Measurements from ENCODE around the gene BCL6.
A peak's percentile ranks its signal among the peaks of the same experiment; 100 is the strongest.

The BCL6 gene

DNA sequence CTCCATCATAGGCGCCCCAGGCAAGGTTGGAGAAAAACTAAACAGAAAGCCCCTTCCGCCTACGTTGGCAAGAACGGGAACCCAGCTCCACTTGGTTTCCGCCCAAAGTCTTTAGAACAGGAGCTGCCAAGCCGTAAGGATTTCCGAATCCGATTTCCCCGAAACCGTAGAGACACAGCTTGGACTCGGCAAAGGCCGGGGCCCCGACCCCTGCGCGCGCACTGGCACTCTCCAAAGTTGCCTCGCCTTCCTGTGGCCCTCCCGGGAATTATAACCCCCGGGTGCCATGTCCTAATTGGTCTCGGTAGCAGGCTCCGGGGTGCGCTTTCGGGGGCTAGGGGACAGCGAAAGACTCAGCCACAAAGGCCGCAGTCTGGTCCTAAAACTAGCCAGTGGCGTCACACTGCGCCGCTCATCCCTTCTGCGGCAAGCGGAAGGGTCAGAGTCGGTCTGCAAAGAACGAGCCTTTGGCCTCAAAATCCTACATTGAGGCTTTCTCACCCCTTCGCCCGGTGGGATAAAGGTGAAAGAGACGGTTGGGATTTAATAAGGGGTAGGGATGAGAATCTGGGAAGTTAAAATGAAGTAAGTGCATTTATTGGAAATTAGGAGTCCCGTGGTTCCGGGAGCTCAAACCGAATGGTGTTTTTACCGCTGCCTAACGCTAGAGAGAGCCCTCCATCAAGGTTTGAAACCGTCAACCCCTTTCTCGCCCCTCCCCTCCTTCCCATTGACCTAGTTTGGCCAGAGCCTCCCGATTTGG is 6.8 kb downstream of the BCL6 start:
- peak; percentile 90 for DNase-seq

DNA sequence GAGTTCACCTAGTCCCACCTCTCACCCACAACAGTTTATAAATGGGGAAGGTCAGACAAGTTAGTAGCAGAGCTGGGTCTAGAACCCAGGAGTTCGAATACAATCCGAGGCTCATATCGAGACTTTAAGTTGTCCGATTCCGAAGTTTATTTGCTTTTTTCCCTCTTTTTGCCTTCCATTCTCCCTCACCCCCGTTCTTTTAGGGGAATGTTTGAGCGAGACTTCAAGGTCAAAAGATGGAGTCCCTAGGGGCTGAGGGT is 7.3 kb downstream of the BCL6 start:
- no peak for DNase-seq

DNA sequence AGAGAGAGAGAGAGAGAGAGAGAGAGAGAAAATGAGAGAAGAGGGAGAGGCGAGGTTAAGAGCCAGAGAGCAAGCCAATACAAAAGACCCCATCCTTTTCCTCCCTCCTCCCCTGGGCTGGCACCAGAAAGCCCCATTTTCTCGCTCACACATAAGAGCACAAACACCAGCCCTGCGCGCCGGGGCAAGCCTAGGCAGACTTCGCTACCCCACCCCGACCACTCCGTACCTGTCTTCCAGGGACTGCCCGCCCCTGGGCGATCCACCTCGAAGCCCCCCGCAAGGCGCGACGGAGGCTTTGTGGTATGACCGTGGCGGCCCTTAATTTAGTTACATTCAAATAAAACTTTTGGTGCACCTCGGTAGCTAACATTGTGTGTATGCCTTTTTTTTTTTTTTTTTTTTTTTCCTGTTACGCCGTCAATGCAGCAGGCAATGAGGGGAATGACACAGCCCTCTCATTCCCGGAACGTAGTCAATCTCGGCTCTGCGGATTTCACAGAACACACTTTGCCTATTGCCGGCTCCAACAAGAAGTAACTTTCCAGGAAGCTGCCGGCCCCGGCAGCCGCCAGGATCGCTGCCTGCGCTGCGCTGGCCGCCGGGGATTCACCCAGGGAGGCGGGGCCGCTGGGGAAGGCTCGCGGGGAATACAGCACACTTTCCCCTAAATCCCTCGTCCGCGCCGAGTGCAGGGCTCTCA is 7.7 kb downstream of the BCL6 start:
- peak; percentile 69 for DNase-seq

DNA sequence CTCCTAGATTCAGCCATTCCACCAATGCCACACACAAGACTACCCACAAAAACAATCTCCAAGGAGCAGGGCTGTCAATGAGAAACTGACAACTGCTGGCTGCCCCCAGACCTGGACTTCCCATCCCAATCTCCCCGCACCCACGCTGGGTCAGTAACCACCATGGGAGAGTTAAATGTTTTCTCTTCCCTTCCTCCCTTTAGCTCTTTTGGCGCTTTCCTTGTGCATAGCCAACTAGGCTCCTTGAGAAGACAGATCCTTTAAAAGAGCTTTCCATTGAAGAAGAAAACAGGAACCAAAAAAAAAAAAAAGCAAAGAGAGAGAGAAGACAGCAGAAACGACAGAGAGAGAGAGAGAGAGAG is 8.3 kb downstream of the BCL6 start:
- DNase-seq = no peak

DNA sequence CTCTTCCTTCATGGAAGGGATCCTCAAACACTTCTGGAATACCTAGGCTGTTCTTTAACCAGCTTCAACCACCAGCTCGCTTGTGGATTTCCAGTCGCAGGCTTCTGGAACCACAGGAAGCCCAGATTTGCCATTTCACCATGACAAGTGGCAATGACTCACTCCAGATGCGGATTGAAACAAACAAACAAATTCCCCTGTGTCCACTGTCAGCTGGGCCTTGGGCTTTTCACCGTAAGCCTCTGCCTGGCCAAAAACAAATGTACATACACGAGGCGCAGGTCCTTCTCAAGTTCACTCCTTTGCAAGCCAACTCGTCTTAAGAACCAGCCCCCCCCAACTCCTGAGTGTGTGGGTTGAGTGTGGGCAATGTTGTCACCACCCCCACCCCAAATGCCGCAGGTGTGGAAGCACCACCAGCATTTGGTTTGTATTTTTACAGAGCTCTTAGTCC is 8.8 kb downstream of the BCL6 start:
- peak; percentile 40 for DNase-seq

DNA sequence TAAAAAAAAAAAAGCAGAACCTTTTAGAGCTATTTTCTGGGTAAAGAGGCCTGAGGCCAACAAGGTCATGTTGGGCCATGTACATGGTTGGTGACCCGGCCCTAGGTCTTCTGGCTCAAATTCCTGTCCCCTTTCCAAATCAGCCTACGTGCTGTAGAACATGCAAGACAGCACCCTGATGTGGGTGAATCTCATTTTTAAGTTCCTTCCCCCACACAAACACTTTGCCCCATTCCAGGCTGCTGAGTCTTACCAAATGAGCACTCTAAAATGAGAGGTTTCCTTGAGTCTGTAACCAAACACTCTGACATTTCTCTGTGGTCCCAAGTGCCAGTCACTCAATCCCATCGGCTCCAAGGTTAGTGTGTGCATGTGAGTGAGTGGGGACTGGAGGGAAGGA is 9.4 kb downstream of the BCL6 start:
- peak; percentile 28 for DNase-seq

DNA sequence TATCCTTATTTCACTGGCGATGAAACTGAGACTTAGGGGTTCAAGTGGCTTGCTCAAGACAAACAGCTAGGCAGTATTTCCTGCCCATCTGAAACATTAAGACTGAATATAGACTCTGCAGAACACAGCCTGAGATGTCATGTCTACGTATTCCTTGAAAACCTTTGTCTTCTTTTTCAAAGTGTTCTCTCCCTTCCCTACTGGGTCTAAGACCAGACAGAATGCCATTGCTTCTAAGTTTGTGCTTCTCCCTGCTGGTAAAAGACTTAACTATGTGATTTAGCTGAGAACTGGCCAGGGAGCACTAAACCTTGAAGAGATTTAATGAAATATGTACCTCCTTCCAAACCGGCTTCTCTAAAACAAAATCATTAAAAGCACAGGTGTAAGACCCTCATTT is 9.9 kb downstream of the BCL6 start:
- no peak for DNase-seq

DNA sequence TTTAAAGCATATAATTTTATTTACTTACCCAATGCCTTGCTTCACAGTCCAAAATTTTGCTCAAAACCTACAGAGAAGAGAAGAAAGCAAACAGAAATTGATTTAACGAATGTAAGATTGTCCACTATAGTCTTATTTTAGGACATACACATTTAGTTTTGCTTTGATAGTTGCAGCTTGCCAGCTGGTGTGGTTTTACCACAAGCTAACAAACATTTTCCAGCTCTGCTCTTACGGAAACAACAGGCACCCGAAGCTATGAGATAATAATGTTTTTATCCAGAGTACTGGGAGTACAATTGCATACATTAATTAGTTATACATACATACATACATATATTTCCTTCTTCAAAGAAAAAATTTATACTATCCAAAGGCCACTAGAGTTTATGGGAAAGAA is 10.4 kb downstream of the BCL6 start:
- DNase-seq = no peak

DNA sequence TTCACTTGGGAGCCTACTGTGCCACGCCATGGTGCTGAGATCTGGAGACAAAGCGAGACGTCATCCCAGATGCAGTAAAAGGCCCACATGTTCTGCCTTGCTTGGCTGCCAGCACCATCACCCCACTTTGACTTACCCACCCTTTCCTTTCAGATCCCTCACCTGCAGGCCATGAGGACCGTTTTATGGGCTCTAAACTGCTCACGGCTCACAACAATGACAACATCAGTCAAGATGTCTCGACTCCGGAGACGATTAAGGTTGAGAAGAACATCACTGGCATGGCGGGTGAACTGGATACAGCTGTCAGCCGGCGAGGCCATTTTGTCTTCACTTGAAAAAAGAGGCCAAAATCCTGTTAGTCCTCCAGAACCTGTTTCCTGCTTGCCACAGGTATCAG is 11.9 kb downstream of the BCL6 start:
- DNase-seq = no peak

DNA sequence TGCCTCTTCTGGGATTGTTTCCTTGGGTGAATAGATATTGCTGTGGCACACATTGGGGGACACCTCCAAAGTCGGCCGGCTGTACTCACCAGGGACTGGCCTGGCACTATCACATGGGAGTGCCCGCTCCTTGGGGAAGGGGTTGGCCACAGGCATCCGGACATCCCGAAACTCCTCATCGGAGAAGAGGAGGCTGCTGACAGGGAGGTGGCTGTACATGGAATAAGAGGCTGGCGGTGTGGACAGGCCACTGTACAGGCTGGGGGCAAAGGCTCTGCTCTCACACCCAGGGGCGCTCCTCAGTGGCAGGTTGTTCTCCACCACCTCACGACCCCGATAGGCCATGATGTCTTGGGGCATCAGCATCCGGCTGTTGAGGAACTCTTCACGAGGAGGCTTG is 15.7 kb downstream of the BCL6 start:
- DNase-seq = no peak

DNA sequence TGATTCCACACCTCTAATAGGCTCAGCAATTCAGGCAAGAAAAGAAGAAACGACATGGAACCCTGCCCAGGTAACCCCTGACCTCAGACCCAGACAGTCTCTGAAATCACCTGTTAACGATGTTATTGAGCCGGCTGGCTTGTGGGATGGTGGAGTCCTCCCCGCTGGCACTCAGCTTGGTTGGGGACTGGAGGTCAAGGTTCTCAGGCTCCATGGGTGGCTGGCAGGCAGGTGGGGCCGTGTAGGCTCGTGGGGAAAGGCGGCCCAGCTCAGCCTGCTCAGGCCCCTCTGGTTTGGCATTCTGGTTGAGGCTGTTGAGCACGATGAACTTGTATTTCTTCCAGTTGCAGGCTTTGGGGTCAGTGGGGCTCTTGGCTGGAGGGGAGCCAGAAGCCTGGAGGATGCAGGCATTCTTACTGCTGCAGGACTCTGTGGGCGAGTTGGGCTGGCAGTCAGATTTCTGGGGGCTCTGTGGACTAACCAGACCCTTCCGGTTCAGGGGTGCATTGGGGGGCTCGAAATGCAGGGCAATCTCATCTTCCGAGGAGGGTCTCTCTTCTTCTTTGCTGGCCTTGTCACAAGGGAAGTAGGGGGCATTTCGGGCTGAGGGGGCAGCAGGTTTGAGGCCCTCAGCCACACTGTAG is 16.2 kb downstream of the BCL6 start:
- no peak for DNase-seq

DNA sequence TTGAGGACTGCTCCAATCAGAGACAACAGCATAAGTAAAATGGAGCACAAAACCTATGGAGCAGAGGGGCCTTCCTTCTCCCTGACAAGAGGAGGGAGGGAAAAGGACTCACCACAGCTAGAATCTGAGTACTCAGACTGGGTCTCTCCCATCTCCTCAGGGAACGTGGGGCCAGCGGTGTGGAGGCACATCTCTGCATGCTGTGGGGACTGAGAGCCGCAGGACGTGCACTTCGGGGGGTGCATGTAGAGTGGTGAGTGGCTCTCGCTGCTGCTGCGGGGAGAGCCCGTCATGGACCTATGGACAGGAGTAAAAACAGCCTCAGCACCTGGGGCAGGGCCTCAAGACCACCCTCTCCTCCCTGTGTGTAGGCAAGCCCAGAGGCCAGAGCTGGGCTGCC is 17.0 kb downstream of the BCL6 start:
- DNase-seq = no peak

DNA sequence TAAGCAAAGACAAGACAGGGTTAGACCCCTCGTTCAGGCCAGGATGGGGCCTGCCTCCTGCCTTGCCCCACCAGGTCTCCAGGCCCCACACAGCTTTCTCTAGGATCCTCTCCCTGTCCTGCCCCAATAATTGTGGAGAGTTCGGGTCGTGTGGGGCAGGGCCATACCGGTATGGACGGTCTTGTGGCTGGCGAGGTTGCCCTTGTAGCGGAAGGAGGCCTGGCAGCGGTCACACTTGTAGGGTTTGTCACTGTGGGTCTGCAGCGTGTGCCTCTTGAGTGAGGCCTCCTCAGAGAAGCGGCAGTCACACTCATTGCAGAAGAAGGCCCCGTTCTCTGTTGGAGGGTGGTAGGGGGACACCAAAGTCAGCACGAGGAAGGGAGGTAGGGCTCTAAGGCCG is 18.7 kb downstream of the BCL6 start:
- DNase-seq = no peak

DNA sequence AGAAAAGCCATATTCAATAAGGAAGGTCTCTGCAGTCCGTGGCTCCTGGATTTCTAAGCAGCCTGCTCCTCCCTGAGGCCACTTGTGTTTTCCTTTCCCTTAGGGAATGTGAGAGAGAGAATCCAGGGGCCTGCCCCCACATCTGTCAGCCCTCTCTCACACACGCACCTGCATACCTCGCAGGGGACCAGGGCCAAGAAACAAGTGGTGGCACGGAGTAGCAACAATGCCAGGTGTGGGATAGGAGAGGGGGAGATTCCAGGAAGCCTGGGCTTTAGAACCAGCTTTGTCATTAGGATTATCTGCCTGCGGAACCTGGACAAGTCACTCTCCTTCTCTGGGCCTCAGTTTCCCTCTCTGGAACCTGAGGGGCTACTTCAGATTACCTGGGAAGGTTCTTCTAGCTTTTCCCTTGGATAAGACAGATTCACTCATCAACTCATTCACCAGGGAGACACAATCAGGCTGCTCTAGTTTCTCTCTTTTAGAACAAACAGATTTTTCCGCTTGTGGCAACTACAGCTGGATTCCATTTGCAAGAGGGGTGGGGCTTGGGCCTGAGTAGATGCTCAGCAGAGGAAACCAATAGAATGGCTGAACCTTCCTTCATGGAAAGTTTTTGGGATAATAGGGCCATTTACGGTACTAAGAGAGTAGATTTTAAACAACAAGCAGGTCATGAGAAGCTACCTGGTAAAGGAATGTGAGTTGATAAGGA is 19.5 kb downstream of the BCL6 start:
- DNase-seq = peak; percentile 32

DNA sequence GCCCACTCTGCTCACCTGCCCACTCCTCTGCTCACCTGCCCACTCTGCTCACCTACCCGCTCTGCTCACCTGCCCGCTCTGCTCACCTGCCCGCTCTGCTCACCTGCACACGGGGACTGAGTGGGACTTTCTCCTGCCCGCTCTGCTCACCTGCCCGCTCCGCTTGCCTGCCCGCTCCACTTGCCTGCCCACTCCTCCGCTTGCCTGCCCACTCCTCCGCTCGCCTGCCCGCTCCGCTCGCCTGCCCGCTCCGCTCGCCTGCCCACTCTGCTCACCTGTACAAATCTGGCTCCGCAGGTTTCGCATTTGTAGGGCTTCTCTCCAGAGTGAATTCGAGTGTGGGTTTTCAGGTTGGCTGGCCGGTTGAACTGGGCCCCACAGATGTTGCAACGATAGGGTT is 20.0 kb downstream of the BCL6 start:
- no peak for DNase-seq

DNA sequence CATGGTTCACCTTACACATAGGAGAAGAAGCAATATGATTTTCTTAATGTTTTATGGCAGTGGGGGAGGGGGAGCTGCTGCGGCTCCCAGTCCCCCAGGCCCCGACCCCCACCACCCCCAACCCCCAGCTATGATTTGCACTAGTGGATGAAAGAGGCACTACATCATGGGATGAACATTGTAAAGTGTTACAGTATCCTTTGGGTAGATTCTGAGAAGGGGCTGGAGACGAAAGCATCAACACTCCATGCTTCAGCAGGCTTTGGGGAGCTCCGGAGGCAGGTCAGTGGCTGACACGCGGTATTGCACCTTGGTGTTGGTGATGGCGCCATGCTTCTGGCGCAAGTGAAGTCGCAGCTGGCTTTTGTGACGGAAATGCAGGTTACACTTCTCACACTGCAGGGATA is 23.1 kb downstream of the BCL6 start:
- no peak for DNase-seq

DNA sequence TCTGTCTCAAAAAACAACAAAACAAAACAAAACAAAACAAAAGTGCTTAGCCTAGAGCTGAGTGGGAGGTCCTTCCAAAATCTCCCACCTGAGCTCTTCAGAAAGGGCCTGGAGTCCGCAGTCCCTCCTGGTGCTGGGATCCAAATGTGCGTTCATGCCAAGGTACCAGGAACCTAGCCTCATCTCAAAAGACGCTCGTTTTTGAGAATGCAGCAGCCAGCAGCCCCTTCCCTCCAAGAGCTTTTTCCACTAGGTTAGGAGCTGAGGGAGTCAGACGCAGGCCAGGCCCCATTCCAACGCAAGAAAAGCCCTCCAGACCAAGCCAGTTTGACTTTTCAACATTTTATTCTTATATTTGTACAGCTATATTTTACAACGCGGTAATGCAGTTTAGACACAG is 24.2 kb downstream of the BCL6 start:
- DNase-seq = no peak

DNA sequence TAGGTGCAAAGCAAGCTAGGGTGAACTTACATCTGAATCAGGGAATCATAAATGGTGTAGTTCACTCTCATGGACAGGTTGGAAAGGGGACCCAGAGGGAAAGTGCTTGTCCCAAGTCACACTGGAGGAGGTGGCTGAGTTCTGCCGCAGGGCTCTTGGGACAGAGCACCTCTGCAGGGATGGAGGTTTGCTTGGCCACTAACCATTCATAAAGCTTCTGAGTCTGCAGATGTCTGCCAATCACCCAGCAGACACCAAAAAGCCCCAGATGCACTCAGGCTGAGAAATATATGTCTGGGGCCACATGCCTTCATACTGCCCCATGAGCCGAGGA is 25.0 kb downstream of the BCL6 start:
- DNase-seq = no peak

DNA sequence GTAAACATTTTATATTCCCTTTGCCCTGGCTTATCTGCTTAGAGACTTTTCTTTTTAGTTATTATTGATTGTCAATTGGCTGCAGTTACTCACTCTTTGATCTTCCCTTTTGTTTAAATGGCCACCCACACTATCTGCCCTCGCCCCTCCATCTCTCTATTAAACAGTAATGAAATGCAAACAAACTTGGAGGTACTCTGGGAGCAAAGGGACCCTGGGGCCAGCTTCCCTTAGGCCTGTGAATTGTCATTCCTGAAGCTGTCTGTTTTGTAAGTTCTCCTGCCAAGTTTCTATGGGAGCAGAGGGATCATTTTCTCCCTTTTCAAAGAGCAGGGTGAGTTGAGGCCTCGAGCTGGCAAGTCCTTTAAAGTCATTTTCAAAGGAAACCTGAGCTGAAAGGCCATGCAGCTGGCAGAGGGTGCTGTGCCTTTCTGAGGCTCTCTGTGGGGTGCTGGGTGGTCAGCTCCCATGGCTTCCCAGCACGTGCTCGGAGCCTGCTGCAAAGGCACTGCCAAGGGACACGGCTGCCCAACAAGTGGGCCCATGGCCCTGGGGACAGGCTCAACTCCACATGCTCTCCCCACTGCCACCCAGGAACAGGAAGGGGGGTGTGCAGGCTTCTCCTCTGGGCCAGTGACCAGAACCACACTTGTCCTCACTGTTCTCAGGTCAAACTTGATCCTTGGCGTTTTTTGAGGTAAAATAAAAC is 25.5 kb downstream of the BCL6 start:
- DNase-seq = no peak

DNA sequence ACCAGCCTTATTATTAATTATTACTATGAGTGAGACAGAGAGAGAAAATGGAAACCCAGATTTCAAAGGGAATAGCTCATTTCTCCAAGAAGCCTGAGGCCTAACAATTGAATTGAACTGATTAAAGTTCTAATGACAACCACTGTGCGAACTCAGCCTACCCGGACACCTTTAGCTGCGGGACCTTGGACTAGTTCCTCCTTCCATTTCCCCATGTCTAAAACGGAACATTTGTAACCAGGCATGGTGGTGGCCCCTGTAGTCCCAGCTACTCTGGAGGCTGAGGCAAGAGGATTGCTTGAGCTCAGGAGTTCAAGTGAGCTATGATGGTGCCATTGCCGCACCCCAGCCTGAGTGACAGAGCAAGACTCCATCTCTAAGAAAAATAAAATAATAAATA is 26.5 kb downstream of the BCL6 start:
- no peak for DNase-seq

DNA sequence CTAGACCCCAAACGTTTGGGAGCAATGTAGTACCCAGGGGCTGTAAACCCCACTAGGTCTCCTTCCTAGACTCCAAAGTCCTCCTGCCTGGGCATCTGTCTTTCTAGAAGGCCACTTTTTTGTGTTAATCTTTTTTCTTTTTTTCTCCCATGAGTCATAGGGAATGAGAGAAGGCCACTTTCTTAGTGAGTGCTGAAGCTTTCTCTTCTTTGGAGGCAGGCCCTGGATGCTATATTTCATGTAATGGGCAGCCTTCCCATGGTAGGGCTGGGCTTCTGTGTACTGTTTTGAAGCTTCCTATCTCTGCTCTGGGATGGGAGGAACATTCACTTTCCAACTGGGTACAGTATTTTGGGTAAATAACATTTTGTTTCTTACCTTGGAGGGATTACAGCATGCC is 27.7 kb downstream of the BCL6 start:
- peak; percentile 47 for DNase-seq

DNA sequence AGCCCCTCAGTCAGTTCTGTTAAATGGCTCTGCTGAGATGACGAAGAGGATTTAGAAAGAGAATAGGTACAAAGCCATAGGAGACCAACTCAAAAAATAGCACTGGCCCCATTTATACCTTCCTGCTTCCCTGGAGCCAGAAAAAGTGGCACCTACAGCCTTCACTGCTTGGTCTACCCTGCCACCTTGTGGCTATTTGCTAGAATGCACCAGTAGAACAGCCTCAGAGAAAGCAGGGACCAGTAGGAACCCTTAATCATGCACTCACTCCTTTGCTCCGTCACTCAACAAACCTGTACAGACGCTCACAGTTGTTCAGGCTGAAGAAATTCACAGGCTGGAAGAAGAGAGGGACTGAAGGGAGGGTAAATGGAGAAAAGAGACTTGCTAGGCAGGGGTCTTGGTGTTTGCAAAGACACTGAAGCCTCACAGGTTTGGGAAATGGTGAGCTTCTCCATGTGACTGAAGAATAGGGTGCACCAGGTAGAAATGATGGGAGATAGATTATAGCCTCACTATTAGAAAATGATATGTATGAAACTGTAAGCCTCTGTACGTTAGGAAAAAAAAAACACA is 30.8 kb downstream of the BCL6 start:
- peak; percentile 66 for DNase-seq

DNA sequence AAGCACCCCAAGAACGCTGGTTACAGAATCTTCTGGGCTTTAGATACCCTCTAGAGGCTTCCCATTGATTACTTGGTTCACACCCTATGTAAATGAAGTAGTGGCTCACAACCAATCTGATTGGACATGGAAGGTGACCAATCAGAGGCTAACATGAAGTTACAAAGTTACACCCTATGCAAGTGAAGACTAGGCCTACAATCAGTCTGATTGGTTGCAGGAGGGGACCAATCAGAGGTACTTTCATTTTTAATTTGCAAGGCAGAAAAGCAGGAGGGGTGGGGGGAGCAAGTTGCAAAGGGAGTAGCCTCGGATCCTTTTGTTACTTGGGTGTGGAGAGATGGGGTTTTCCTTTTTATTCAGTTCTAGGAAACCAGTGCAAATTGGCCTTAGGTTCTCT is 31.8 kb downstream of the BCL6 start:
- DNase-seq = peak; percentile 42
